GM12892 (cell line): ENCODE data around the gene NAIF1.

Experiments used
- POLR2A ChIP-seq: IDR thresholded peaks from 2 replicates; pipeline ENCODE4 v1.6.1; 2011; ENCODE audit warnings: low read depth, low read length, control low read depth
- POLR2AphosphoS5 ChIP-seq: IDR thresholded peaks from 2 replicates; pipeline ENCODE4 v1.6.1; 2011; ENCODE audit warnings: low read depth, low read length, control low read depth

DNA sequence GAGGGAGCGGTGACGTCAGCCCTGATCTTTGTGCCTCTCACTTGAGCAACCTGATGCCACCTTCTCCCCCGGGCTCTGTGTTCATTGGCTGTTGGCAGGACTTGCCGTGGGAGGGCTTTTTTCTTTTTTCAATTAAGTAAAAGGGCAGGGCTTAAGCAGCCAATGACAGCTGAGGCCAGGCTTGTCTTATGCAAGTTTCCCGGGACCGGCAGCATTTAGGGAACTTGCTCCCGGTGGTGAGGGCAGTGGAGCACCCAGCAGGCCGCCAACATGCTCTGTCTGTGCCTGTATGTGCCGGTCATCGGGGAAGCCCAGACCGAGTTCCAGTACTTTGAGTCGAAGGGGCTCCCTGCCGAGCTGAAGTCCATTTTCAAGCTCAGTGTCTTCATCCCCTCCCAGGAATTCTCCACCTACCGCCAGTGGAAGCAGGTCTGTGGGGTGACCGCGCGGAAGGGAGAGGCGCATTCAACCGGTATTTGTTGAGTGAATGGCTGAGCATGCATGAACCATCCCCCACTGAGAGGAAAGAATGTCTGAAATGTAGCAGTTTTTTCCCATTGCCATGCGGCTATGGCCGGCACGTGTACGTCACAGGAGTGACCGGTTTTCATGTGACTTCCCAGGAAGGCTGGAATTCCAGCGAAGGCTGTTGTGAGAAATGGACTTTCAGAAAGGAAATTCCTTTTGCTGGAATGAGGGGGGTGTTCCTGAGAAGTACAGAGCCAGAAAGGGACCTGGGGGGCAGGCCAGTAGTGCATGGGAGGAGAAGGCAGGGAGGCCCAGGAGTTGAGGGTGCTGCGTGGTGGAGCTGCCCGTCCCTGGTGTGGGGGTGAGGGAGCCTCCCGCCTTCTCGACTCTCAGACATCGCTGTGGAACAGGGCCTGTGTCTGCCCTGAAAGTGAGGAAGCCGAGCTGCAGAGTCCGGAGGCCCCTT lies 31.4 kb upstream of the NAIF1 start:
- TF ChIP-seq POLR2AphosphoS5 (no peak), POLR2A (no peak)
